KBM-7 (cell line): ENCODE measurements around the gene GLI1.
"Not testable (repeated sequence)": the region's sequence is repeated elsewhere in the genome, so short reads cannot be mapped to it uniquely, and the experiment has no call there.

Experiments used
- DNase-seq: peaks from one replicate; pipeline ENCODE4 v3.0.0-alpha.2; 2015
- in situ Hi-C: fragments of 300-500 bp; cut with MboI; formaldehyde crosslinking; loops from 2 replicates; pipeline ENCODE4 v1.14.3; 2020; ENCODE audit warnings: low sequenced_read_pairs, low pct_unique_long_range_greater_than_20kb, mixed read lengths

GLI1 gene

DNA sequence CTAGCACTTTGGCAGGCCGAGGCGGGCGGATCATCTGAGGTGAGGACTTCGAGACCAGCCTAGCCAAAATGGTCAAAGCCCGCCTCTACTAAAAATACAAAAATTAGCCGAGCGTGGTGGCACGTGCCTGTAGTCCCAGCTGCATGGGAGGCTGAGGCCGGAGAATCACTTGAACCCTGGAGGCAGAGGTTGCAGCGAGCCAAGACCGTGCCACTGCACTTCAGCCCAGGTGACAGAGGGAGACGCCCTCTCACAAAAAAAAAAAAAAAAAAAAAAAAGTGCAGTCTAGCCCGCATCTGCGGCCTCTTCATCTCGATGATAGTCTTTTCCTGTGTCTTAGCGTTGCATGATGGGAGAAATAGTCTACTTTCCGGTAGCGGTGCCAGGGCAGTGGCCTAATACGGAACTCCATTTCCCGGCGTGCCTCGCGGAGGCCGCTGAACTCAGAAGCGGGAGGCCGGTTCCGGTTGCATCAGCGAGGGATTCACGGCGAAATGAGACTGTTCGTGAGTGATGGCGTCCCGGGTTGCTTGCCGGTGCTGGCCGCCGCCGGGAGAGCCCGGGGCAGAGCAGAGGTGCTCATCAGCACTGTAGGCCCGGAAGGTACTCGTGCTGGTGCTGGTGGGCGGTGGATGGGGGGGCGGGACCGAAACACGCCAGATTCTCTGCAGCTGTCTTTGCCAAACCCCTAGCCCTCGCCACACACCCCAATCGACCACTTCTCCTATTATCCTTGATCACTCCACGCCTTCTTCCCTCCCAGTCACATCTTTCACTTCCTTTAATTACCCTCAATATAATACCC, 28.2 kb downstream of the GLI1 start, which contains the start of gene MARS1:
Gene MARS1 (plus strand): TSS at position 472 of the 805 bp plus-strand sequence. CDS start 23 bp downstream, at position 495.
- in situ Hi-C loops = no loop called here
- DNase-seq = peak; percentile 98

DNA sequence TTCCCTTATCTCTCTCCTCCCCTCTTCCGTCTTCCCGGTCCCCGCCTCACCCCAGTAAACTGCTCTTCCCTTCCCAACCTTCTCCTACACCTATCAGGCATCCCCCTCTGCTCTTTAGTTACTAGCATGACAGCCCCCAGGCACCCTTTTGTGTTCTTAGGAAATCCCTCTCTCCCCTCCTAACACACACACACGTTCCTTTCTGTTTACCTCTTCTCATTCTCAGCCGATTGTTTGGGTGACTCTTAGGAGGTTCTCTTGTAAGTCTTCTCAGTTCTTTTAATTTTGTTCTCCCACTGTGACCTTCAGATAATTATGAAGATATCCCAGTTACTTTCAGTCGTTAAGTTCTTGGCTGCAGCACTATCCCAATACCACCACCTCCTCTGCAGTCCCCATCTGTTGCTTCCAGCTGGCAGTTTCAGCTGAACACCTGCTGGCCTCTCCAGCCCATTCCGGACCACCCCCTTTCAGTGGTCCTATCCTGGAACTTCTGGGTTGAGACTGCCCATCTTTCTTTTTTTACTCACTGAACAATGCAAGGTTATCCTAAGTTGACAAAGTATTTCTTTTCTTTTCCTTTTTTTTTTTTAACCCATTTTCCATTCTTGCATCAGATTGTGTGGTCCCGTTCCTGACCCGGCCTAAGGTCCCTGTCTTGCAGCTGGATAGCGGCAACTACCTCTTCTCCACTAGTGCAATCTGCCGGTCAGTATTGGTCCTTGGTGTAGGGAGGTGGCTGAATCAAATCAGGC, 29.0 kb downstream of the GLI1 start:
- DNase-seq = no peak
- in situ Hi-C loops = no loop called here

DNA sequence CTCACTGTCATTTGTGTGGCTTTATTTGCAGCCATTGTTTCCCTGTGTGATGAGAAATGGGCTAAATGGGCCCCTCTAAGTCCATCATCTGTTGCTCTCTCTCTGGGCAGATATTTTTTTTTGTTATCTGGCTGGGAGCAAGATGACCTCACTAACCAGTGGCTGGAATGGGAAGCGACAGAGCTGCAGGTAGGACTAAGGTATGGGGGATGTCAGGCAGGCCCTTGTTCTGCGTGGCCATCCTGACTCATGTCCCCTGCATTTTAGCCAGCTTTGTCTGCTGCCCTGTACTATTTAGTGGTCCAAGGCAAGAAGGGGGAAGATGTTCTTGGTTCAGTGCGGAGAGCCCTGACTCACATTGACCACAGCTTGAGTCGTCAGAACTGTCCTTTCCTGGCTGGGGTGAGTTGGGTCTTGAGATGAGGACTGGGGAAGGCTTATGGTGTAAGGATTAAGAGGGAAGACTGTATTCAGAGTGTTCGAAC, 29.6 kb downstream of the GLI1 start:
- in situ Hi-C loops = no loop called here
- no peak for DNase-seq

DNA sequence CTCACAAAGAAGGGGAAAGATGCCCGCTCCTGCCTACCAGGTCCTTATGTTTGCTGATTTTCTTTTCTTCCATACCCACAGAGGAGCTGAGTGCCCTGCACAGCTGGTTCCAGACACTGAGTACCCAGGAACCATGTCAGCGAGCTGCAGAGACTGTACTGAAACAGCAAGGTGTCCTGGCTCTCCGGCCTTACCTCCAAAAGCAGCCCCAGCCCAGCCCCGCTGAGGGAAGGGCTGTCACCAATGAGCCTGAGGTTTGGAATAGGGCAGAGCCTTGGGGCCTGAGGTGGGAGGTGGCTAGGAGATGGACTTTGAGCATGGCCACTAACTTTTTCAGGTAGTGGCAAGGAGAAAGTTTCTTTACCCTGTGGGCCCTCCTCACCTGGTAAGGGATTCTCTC, 30.5 kb downstream of the GLI1 start:
- in situ Hi-C loops = no loop called here
- no peak for DNase-seq

DNA sequence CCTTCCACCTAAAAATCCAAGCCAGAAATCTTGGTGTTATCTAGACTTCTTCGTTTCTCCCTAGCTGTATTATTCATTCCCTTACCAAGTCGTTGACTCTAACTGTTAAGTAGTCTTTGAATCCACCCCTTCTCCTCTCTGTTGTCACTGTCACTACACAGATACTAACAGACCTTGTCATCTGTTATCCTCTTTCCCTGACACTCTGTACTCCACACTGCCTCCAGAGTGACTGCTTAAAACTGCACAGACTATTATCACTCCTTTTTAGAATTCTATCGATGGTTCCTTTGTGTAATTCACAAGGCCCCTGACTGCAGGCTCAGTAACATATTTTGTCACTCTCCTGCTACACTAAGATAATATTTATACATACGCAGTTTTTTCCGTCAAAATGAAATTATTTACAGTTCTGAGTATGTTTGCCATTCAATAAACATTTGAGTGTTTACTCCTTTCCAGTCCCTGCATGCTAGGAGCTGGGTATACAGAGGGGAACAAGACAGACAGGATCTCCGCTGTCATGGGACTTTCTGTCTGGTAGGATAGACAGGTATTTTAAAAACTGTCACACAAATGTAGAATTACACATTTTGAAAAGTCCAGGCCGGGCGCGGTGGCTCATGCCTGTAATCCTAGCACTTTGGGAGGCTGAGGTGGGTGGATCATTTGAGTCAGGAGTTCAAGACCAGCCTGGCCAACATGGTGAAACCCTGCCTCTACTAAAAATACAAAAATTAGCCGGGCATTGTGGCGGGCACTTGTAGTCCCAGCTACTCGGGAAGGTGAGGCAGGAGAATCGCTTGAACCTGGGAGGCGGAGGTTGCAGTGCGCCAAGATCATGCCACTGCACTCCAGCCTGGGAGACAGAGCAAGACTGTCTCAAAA, 32.1 kb downstream of the GLI1 start:
- peak; percentile 52 for DNase-seq
- in situ Hi-C loops = no loop called here

DNA sequence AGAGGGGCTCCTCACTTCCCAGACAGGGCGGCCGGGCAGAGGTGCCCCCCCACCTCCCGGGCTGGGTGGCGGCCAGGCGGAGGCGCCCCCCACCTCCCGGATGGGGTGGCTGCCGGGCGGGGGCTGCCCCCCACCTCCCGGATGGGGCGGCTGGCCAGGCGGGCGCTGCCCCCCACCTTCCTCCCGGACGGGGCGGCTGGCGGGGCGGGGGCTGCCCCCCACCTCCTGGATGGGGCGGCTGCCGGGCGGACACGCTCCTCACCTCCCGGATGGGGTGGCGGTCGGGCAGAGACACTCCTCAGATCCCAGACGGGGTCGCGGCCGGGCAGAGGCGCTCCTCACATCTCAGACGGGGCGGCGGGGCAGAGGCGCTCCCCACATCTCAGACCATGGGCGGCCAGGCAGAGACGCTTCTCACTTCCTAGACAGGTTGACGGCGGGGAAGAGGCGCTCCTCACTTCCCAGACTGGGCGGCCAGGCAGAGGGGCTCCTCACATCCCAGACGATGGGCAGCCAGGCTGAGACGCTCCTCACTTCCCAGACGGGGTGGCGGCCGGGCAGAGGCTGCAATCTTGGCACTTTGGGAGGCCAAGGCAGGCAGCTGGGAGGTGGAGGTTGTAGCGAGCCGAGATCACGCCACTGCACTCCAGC, 35.6 kb downstream of the GLI1 start:
- DNase-seq, in situ Hi-C loops: not testable (repeated sequence)

DNA sequence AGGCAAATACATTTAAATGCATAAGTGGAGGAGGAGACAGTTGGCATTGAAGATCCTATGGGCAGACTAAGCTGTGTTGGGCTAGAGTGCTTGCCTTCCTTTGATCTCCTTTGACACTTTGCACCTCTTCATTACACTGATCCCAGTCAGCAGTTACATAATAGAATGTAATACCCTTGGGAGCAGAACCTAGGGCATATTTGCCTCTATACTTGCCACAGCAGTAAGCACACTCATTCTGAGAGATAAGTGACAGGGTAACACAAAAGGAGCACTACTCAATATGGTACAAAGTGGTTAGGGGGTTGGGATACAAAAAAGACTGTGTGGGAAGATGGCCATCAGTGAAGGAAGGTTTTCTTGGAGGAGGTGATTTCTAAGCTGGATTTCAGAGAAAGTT, 37.2 kb downstream of the GLI1 start:
- no peak for DNase-seq

DNA sequence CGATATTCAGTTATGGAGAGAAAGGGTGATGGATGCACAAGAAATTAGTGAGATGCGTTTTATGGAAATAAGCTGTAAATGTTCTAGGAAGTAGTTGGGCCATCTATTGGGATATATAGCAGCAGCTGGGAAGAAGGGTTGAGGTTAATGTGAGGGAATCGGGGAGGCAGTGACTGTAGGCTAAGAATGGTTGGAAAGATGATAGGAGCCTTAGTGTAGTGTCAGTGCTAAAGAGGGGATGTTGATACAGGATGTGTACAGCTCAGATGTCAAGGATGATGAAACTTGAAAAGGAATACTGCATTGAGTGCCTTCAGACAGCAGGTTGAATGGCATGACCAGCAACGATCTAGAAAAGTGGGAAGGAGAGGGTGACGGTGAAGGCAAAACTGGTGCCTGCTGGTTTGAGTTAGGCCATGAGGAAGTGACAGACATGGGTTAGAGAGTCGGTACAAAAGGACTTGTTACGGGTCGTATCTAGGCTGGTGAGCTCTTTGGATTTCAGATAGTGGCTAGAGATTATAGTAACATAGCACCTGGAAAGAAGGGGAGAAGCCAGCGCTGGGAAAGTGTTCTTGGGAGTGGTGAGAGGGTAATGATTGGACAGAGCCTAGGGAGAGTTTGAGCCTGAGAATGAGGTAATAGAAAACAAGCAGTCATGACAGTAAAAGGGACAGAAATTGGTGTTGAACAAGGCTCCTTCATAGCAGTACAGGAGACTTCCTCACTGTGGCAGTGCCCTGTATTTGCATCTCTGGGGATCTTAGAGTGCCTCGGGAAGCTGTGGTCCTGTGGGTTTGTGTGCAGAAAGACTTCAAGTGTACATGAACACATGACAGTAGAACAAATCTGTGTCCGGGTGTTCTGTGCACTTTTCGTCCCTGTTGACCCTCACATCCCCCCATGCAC, 37.9 kb downstream of the GLI1 start:
- in situ Hi-C loops = no loop called here
- no peak for DNase-seq

More for the DNA sequence above, 37.2 kb downstream of the GLI1 start:
- in situ Hi-C loops = no loop called here

DNA sequence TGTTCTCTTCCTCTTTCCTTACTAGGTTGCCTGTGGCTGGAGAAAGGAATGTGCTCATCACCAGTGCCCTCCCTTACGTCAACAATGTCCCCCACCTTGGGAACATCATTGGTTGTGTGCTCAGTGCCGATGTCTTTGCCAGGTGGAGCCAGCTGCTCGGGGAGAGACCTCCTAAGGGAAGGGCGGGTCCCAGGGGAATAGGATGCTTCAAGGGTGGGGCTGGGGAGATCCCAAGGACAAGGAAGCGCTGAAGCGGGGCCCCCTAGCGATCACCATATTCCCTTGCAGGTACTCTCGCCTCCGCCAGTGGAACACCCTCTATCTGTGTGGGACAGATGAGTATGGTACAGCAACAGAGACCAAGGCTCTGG, 38.5 kb downstream of the GLI1 start:
- in situ Hi-C loops = no loop called here
- DNase-seq = no peak

DNA sequence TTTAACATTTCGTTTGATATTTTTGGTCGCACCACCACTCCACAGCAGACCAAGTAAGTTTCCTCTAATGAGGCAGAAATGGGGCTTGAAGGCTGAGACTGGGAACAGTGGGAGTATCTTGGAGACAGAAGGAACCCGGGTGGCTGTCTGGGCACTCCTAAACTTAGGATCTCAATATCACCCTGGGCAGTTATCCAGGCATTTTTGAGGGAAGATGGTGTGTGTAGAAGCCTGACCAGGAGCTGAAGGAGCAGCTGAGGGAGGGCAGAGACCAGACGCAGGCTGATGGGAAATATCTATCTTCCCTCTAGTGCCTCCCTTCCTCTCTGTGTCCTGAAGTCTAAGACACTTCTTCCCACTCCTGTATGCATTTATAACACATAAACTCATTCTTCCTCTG, 39.0 kb downstream of the GLI1 start:
- in situ Hi-C loops = no loop called here
- no peak for DNase-seq

DNA sequence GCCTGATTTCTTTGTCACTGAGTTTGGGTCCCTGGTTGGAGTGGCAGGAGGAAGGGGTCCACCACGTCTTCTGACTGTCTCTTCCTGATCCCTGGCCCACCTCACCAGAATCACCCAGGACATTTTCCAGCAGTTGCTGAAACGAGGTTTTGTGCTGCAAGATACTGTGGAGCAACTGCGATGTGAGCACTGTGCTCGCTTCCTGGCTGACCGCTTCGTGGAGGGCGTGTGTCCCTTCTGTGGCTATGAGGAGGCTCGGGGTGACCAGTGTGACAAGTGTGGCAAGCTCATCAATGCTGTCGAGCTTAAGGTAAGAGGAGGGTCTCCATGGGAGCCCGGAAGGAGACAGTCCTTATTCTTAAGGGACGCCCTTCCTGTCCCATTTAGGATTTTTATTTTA, 40.6 kb downstream of the GLI1 start:
- DNase-seq = no peak
- in situ Hi-C loops = no loop called here

DNA sequence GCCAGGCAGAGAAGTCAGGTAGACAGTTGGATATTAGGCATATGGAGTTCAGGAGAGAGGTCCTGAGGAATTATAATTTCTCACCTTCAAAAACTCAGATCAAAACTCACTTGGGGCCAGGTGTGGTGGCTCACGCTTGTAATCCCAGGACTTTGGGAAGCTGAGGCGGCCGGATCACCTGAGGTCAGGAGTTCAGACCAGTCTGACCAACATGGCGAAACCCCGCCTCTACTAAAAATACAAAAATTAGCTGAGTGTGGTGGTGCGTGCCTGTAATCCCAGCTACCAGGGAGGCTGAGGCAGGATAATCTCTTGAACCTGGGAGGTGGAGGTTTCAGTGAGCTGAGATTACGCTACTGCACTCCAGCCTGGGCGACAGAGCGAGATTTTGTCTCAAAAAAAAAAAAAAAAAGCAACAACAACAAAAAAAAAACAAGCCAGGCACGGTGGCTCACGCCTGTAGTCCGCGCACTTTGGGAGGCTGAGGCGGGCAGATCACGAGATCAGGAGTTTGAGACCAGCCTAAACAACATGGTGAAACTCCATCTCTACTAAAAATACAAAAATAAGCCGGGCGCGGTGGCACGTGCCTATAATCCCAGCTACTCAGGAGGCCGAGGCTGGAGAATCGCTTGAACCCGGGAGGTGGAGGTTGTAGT, 42.9 kb downstream of the GLI1 start:
- in situ Hi-C loops, DNase-seq: not testable (repeated sequence)

DNA sequence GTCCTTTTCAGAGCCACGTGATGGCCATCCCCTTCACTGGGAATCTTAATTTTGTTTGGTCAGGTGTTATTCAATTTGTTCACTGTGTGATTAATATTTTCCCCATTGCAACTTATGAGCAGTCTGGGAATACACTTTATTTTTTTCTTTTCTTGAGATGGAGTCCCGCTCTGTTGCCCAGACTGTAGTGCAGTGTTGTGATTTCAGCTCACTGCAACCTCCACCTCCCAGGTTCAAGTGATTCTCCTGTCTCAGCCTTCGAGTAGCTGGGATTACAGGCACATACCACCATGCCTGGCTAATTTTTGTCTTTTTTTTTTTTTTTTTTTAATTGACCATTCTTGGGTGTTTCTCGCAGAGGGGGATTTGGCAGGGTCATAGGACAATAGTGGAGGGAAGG, 47.0 kb downstream of the GLI1 start:
- DNase-seq, in situ Hi-C loops: not testable (repeated sequence)

DNA sequence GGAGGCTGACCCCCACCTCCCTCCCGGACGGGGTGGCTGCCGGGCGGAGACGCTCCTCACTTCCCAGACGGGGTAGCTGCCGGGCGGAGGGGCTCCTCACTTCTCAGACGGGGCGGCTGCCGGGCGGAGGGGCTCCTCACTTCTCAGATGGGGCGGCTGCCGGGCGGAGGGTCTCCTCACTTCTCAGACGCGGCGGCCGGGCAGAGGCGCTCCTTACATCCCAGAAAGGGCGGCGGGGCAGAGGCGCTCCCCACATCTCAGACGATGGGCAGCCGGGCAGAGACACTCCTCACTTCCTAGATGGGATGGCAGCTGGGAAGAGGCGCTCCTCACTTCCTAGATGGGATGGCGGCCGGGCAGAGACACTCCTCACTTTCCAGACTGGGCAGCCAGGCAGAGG, 48.2 kb downstream of the GLI1 start:
- in situ Hi-C loops, DNase-seq: not testable (repeated sequence)

DNA sequence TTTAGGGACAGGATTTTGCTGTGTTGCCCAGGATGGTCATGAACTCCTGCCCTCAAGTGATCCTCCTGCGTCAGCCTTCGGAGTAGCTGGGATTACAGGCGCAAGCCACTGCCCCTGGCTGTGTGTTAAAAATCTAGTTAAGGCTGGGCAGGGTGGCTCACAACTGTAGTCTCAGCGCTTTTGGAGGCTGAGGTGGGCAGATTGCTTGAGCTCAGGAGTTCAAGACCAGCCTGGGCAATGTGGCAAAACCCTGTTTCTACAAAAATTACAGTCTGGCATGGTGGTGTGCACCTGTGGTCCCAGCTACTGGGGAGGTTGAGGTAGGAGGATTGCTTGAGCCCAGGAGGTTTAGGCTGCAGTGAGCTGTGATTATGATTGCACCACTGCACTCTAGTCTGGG, 51.6 kb downstream of the GLI1 start:
- DNase-seq = no peak
- in situ Hi-C loops = no loop called here

DNA sequence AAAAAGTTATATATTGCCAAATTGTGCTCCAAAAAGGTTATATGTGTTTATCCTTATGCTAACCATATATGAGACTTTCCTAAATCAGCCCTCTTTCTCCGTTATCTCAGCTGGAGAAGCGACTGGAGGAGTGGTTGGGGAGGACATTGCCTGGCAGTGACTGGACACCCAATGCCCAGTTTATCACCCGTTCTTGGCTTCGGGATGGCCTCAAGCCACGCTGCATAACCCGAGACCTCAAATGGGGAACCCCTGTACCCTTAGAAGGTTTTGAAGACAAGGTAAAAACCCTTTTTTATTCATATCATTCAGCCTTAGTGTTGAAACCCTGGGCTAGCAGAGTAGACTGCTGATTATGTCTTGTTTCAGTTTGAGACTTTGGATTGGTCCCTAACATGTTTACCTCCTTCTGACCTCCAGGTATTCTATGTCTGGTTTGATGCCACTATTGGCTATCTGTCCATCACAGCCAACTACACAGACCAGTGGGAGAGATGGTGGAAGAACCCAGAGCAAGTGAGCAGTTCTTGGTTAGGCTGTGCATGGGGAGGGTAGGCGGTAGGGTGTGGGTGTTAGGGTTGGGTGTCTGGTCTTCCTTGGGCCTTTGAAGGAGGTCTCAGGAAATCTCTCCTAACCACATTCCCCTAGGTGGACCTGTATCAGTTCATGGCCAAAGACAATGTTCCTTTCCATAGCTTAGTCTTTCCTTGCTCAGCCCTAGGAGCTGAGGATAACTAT, 52.2 kb downstream of the GLI1 start:
- in situ Hi-C loops = no loop called here
- no peak for DNase-seq

DNA sequence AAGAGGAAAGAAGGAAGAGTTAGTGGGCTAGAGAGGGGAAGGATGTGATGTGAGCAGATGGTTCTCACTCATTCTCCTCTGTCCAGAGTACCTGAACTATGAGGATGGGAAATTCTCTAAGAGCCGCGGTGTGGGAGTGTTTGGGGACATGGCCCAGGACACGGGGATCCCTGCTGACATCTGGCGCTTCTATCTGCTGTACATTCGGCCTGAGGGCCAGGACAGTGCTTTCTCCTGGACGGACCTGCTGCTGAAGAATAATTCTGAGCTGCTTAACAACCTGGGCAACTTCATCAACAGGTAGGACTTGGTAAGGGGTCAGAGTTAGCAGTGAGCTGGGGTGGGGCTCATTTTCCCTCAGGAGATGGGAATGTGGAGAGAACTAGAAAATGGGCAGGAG, 53.1 kb downstream of the GLI1 start:
- no peak for DNase-seq
- in situ Hi-C loops = no loop called here
